ENCODE measurements around the gene THAP7. TPM values are rescaled to one million over a fixed set of nuclear protein-coding genes. Genes with fewer than 3 reads are reported as not detected.

The THAP7 gene
- total and polyA plus RNA-seq, 2 donors (not counting 1 experiment from before 2014, with no cell fraction given): 37.7 to 70.1 TPM

DNA sequence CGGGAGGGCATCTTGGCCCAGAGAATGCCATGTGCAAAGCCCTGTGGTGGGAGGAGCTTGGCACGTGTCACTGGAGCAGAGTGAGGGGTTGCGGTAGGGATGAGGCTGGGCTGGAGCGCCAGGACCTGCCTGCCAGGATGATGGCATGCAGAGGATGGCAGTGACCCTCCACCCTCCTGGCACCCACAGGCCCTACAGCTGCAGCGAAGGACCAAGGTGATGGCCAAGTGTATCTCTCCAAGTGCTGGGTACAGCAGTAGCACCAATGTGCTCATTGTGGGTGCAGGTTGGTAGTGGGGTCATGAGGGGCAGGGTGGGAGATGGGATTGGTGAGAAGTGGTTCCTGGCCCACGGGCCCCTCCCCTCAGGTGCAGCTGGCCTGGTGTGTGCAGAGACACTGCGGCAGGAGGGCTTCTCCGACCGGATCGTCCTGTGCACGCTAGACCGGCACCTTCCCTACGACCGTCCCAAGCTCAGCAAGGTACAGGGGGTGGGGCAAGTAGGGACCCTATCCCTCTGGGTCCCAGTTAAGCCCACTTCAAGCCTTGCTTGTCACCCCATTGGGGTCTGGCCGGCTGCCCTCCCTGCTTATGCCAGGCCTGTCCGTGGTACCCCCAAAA, 27.5 kb downstream of the THAP7 start:
- H3K4me3 Mint-ChIP-seq: no peak overlapping the region
- peaks cover 26% of the 10 kb centered on the region for H3K4me1 Mint-ChIP-seq
- peaks cover 3% of the 10 kb centered on the region for H3K27me3 Mint-ChIP-seq
- Histone ChIP-seq H3K27ac (ENCODE audit: low read length in 2 of 2) (no peak overlapping the region), H4K20me1 (ENCODE audit: control insufficient read depth, insufficient read depth, low read length, poor library complexity, severe bottlenecking) (no peaks in the 10 kb centered on the region), H3K4me1 (ENCODE audit: control insufficient read depth in 2 of 2, insufficient read depth in 2 of 2, low read length in 2 of 2) (peaks cover 18 to 30% of the 10 kb centered on the region in 2 donors), H2AFZ (ENCODE audit: insufficient read depth, low read depth, low read length, poor library complexity, severe bottlenecking) (no peak overlapping the region), H3K4me2 (replicated peaks; ENCODE audit: low read depth, low read length, poor library complexity, severe bottlenecking) (no peak overlapping the region), H3K4me3 (ENCODE audit: control extremely low read depth in 1 of 5, extremely low read depth in 1 of 5, insufficient read depth in 1 of 5, low read depth in 2 of 5, low read length in 4 of 5) (no peak overlapping the region), H3K9me3 (ENCODE audit: control extremely low read depth in 1 of 3, control insufficient read depth in 2 of 3, insufficient read depth in 1 of 3, low read length in 2 of 3) (peaks cover 0 to 20% (median 8%) of the 10 kb centered on the region in 3 donors), H3K9ac (ENCODE audit: low read length) (no peak overlapping the region), H3K79me2 (ENCODE audit: control insufficient read depth, insufficient read depth, low read length) (no peaks in the 10 kb centered on the region), H3K36me3 (replicated peaks in 1 of 2; ENCODE audit: control extremely low read depth in 1 of 2, control insufficient read depth in 1 of 2, extremely low read depth in 1 of 2, insufficient read depth in 2 of 2, low read length in 1 of 2) (no peaks in the 10 kb centered on the region), H3K27me3 (replicated peaks in 1 of 4; ENCODE audit: control extremely low read depth in 1 of 4, control insufficient read depth in 3 of 4, insufficient read depth in 4 of 4, low read length in 3 of 4) (no peaks in the 10 kb centered on the region)
- POLR2A ChIA-PET: no interaction called here
- no peak overlapping the region for H3K27ac Mint-ChIP-seq
- CTCF ChIA-PET: no interaction called here
- TF ChIP-seq, protein P1, sequence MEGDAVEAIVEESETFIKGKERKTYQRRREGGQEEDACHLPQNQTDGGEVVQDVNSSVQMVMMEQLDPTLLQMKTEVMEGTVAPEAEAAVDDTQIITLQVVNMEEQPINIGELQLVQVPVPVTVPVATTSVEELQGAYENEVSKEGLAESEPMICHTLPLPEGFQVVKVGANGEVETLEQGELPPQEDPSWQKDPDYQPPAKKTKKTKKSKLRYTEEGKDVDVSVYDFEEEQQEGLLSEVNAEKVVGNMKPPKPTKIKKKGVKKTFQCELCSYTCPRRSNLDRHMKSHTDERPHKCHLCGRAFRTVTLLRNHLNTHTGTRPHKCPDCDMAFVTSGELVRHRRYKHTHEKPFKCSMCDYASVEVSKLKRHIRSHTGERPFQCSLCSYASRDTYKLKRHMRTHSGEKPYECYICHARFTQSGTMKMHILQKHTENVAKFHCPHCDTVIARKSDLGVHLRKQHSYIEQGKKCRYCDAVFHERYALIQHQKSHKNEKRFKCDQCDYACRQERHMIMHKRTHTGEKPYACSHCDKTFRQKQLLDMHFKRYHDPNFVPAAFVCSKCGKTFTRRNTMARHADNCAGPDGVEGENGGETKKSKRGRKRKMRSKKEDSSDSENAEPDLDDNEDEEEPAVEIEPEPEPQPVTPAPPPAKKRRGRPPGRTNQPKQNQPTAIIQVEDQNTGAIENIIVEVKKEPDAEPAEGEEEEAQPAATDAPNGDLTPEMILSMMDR (IDR thresholded peaks at IDR 0.05): no peak
- no peak for TF ChIP-seq EZH2 (IDR thresholded peaks at IDR 0.05; ENCODE audit: borderline replicate concordance, insufficient read depth, low read depth, low read length, poor library complexity, severe bottlenecking)
- H3K9me3 Mint-ChIP-seq (ENCODE audit: insufficient read depth): no peaks in the 10 kb centered on the region
- intact Hi-C loops (cut with micrococcal nuclease): no loop called here
- DNase-seq: no peak
- ATAC-seq (ENCODE audit: low read depth): no peak
- WGBS (ENCODE audit: insufficient coverage): 90% methylated on average over 13 of the region's 16 CpGs

DNA sequence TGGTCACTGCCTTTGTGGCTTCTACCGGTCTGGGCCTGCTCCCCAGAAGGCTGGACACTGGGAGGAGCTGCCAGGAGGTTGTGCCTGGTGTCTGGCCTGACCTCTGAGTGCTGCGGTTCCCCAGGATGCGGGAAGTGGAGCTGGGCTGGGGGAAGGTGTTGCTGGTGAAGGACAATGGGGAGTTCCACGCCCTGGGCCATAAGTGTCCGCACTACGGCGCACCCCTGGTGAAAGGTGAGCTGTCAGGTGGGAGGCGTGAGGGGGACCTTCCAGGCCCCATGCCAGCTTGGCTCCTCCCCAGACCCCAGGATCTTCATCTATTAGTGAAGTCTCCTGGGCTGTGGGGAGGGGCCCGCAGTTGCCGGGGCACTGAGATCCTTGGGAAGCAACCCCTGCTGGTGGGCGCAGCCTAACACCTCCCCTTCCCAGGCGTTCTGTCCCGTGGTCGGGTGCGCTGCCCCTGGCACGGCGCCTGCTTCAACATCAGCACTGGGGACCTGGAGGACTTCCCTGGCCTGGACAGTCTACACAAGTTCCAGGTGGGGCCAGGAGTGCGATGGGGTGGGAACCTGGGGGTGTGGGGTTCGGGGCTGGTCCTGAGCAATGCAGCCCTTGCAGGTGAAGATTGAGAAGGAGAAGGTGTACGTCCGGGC, 28.2 kb downstream of the THAP7 start:
- WGBS (ENCODE audit: insufficient coverage): 85% methylated on average over 13 of the region's 21 CpGs
- H3K4me3 Mint-ChIP-seq: no peak overlapping the region
- Histone ChIP-seq H3K9ac (ENCODE audit: low read length) (no peak overlapping the region), H3K4me3 (ENCODE audit: control extremely low read depth in 1 of 5, extremely low read depth in 1 of 5, insufficient read depth in 1 of 5, low read depth in 2 of 5, low read length in 4 of 5) (no peak overlapping the region), H3K79me2 (ENCODE audit: control insufficient read depth, insufficient read depth, low read length) (no peaks in the 10 kb centered on the region), H4K20me1 (ENCODE audit: control insufficient read depth, insufficient read depth, low read length, poor library complexity, severe bottlenecking) (no peaks in the 10 kb centered on the region), H3K4me2 (replicated peaks; ENCODE audit: low read depth, low read length, poor library complexity, severe bottlenecking) (no peak overlapping the region), H3K27ac (ENCODE audit: low read length in 2 of 2) (no peak overlapping the region), H2AFZ (ENCODE audit: insufficient read depth, low read depth, low read length, poor library complexity, severe bottlenecking) (no peak overlapping the region), H3K27me3 (replicated peaks in 1 of 4; ENCODE audit: control extremely low read depth in 1 of 4, control insufficient read depth in 3 of 4, insufficient read depth in 4 of 4, low read length in 3 of 4) (no peaks in the 10 kb centered on the region), H3K36me3 (replicated peaks in 1 of 2; ENCODE audit: control extremely low read depth in 1 of 2, control insufficient read depth in 1 of 2, extremely low read depth in 1 of 2, insufficient read depth in 2 of 2, low read length in 1 of 2) (no peaks in the 10 kb centered on the region), H3K9me3 (ENCODE audit: control extremely low read depth in 1 of 3, control insufficient read depth in 2 of 3, insufficient read depth in 1 of 3, low read length in 2 of 3) (peaks cover 0 to 13% (median 6%) of the 10 kb centered on the region in 3 donors), H3K4me1 (ENCODE audit: control insufficient read depth in 2 of 2, insufficient read depth in 2 of 2, low read length in 2 of 2) (peaks cover 18 to 29% of the 10 kb centered on the region in 2 donors)
- H3K4me1 Mint-ChIP-seq: peaks cover 23% of the 10 kb centered on the region
- no peak overlapping the region for H3K27ac Mint-ChIP-seq
- ChIA-PET CTCF (interaction anchor here (2.1 kb wide), 1 partner anchor 14 kb away, joined by 5 read pairs; no protein-coding TSS in a partner anchor), POLR2A (interaction anchor here (0.7 kb wide), 1 partner anchor 48 kb away, joined by 3 read pairs; no protein-coding TSS in a partner anchor)
- H3K9me3 Mint-ChIP-seq (ENCODE audit: insufficient read depth): no peaks in the 10 kb centered on the region
- intact Hi-C loops (cut with micrococcal nuclease): no loop called here
- H3K27me3 Mint-ChIP-seq: no peaks in the 10 kb centered on the region
- no peak for DNase-seq
- no peak for ATAC-seq (ENCODE audit: low read depth)
- TF ChIP-seq EZH2 (IDR thresholded peaks at IDR 0.05; ENCODE audit: borderline replicate concordance, insufficient read depth, low read depth, low read length, poor library complexity, severe bottlenecking): no peak
- TF ChIP-seq, protein P1 (IDR thresholded peaks at IDR 0.05): no peak
